G401.6 (cell line): ENCODE measurements around the gene TRMO.

ENCODE experiments used
- FAIRE-seq: peaks from 2 replicates; lab custom pipeline; 2012; peaks lifted over from hg19 to GRCh38; lab: Jason Lieb, UNC

Gene TRMO

DNA sequence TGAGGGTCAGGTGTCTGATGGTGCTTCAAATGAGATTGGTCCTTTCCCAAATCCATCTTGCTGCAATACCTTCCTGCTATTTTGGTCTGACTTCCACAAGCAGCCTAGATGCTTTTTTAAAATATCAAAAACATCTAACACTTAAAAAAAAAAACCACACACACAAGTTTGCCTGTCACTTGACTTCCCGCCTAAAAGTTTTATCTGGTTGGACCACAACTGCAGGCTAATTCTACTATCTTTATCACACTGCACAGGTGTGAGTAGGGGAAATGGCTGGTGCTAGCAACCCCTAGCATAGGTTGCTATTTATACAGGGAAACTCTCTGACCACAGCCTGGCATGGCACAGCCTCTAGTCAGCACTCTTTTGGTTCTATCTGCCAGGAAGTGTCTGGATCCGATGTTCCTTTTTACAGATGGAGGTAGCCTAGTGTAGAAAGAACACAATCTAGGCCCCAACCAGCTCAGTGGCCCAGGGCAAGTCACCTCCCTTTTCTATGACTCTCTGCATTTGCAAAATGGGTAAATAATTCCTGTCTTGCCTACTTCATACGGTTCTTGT lies 15.9 kb upstream of the TRMO start, which contains the start of gene HEMGN:
Gene HEMGN (minus strand): TSS at position 92 of the 564 bp plus-strand sequence. CDS start 36 bp downstream, at position 56.
- FAIRE-seq, result no peak

DNA sequence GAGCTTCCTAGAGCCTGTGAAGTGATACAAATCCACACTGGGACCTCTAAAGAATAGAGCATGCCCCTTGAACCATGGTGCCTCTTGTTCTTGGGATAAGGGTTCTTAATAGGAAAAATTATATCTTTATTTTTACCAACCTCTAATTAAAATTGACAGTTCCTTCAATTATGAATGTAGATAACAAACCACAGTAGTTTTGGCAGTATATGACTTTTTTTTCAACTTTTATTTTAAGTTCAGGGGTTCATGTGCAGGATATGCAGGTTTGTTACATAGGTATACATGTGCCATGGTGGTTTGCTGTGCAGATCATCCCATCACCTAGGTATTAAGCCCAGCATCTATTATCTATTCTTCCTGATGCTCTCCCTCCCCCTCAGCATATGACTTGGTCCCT lies 14.7 kb upstream of the TRMO start:
- FAIRE-seq, result no peak

DNA sequence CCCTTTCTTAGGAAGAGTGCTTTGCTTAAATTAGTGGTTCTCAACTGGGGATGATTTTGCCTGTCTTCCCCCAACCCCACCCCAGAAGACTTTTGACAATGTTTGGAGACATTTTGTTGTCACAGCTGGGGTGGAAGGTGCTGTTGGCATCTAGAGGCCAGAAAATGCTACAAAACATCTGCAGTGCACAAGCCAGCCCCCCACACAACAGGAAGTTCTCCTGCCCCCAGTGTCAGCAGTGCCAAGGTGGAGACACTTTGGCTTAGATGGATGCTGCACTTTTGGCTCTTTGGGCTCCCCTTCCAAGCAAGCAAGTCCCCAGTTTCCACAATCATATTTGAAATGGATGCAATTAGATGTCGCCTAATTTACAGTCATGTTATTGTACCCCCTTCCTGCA lies 13.0 kb upstream of the TRMO start:
- FAIRE-seq, result no peak

DNA sequence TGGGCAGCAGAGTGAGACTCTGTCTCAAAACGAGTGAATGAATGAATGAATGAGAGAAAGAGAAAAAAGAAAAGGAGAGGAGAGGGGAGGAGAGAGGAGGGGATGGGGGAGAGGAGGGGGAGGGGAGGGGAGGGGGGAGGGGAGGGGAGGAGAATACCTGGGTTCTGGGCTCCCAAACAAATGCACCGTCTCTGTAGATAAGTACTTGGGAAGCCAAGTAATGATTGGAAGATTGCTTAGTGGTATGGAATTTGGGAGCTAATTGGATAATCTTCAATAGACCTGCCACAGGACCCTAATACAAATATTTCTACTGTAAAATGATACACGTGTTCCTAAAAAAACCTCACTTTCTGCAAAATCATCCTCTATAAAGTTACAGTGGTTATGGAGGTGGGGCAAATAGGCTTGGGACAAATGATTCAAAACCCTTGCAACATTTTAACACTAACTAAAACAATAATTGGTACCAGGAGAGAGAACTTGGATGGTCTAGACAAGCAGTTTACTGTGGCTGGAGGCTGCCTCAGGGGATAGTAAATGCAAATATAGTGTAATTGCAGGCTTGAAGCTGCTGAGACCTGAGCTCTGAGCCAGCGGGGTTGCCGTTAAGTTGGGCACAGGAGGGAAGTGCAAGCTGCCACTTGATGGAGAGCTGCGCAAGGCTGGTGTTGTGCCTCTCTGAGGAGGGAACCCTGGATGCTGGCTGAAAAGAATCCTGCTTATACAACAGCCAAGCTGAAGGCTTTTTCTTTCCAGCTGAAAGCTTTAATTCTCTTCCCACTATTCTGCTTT lies 12.2 kb upstream of the TRMO start:
- FAIRE-seq, result no peak

DNA sequence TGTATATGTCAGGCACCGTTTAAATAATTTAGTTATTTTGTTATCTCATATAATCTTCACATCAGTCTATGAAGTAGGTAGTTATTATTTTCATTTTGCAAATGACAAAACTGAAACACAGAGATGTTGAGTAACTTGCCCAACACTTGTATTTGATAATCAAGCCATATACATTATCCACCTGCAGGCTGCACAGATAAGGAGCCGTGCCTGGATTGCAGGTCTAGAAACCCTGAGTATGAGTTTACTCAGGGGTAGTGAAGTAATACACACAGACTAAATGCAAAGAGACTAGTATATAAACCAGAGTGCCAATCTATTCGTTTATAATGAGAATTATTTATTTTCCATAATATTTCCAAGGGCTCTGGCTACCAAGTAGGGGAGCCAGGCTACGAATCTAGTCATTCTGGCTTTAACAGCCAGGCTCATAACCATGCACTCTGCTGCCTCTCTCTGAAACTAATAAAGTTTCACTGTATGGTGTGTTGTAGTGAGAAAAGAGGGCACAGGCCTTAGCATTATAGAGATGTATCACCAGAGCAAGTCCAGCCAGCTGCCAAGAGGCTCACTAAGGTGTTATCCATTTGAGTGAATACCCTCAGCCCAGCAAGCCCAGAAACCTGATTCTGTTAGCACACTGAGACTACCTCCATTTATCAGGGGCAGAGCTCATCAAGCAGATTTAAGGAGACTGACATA lies 11.1 kb upstream of the TRMO start:
- no peak for FAIRE-seq

DNA sequence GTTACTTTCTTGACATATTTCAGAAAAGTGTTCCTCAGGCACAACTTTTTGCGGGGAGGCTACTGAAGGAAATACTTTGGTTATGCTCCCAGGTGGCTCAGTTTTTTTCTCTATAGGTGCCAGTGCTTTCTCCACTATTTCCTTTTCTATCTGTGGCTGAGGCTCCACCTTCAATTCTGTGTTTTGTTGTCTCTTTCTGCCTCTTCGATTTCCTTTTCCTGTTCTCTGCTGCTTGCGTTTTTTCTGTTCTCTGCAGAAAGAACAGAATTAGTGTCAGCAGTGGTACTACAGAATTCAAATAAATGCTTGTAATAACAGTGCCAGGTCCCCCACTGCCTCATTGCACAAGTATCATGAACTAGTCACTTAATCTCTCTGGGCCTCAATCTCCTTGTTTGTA lies 8.7 kb upstream of the TRMO start:
- FAIRE-seq, result no peak

DNA sequence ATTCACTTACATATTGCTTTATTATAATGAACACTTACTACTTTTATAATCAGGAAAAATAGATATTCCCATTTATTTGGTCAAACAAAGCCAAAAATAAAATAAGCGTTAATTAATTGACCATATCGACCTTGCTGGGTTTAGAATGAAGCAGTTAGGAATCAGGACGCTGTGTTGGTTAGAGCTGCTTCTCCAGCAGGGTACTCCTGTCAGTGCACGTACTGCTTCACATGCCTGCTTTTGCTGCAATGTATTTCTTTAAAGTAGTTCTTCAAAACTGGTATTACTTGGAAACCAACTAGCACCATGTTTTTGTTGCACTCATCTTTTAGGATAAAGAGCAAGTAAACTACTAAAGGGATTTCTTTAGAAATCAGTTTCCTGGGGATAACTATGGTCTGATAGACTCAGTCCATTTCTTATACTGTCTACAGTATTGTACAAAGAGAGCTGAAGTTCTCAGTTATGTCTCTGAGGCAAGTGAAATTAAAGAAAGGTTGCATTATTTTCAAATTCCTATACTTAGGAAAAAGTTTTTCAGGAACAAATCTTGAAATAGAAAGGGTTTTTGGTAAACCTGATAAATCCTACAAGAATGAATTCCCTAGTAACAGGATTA lies 6.8 kb upstream of the TRMO start:
- no peak for FAIRE-seq

DNA sequence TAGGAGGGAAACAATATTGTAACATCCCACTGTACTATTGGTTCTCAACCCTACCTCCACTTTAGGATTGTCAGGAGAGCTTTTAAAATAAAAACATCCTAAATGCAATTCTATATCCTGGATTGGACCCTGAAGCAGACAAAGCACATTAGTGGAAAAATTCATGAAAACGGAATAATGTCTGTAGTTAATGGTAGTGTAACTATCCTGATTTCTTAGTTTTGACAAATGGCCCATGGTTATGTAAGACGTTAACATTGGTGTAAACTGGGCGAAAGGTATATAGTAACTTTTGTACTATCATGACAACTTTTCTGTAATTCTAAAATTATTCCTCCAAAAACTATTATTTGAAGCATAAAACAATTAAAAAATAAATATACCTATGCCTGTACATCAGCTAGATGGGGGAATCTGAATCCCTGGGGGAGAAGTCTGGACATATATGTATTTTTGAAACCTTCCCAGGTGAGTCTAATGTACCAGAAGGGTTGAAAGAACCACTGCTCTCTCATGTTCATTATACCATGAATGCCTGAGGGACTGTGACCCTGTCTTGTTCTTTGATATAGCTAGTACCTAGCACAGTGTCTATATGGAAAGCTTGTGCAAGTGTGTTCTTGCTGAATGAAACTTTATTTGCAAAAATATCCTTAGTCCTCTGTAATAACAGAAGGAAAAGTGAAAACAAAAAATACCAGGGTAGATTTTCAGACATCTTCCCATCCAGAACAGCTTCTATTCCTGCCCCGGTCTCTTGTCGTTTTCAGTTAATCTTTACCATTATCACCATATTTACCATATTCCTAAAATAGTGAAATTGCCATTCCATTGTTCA lies 3.4 kb upstream of the TRMO start:
- no peak for FAIRE-seq

DNA sequence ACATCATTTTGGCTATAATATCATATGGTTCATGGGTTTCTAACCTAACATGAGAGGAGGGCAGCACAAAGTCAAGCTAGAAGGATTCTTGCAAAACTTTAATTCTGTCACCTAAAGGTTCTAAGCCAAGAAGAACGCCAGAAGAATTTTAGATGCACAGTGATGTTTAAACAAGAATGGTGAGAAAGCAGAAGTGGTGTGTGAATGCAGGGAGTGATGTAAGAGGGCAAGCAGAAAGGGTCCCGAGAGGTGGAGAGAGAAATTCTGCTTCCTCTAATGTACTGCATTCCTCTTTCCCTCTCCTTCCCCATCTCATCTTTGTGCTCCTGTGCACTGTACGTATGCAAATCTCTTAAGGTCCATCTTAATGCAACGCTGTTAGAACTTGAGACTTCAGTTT lies 2.1 kb upstream of the TRMO start:
- no peak for FAIRE-seq

DNA sequence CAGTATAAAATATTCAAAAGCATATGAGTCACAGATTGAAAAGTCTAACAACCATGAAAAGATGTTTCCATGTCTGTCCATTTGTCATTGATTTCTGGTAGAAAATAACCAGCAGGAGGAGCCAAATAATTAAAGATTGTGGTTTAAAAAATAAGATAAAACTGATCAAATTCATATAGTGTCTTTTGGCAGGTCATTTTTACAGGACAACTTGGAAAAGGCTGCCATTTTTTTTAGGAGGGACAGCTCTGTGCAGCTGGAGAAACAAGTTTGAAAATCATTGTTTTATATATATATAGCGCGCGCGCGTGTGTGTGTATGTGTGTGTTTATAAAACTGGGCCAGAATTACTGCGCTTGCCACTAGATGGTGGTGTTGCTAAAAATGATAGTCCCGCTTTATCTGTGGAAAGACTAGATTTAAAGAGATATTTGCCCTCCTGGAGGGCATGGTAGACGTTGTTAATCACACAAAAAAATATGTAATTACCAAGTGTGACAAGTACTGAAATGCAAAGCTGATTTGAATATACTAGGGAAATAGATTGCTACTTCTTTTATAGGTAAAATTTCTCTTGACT lies 1.3 kb upstream of the TRMO start:
- peak; percentile 90 for FAIRE-seq

DNA sequence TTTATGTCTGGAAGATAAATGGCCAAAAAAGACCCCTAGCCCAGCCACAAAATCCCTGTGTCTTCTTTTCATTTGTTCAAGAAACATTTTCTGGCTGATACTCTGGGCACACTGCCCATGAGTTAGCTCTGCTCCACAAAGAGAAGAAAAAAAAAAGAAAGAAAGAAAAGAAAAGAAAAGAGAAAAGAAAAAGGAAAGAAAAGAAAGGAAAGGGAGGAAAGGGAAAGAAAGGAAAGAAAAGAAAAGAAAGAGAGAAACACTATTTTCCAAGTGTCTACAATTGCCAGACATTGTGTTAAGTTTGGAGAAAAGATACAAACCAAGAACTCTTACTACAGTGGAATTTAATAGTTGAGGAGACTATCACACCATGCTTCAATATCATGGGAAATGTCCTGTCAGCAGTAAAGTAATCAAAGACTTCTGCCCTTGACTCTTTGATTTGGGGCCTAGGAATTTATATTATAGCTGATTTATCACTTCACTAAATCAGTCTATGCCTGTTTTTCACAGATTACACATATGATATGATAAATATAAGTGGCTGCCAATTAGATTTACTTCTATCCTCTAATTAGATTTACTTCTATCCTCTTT lies 3.0 kb downstream of the TRMO start:
- FAIRE-seq, result no peak

DNA sequence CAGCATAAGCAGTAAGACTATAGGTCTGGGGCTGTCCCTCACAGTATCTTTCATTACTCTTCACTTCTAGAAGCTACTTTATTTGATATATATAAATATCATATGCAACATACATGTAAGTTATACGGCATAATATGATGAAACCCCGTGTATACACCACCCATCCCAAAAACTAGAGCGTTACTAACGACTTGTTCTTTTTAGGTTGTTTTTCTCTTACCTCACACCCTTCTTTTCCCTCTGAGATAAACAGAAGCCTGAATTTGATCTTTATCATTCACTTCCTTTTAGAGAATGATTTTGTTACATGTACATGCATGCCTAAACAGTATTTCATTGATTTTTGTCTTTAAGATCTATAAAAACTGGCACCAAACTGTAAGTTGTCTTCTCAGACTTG lies 3.7 kb downstream of the TRMO start:
- FAIRE-seq, result no peak

DNA sequence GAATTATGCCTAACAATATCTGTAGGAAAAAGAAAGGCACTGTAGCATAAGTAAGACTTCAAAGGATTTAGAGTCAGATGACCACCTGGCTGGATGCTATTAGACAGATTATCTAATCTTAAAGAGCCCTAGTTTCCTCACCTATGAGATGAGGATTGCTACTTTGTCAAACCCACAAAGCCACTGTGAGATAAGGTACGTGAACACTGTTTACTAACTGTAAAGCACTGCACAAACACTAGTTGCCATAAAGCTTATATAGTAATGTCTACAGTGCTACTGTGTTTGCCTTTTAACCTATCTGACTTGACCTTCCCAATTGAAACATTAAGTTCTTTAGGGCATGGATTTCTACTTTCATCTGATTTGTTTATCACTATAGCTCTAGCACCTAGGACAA lies 10.3 kb downstream of the TRMO start:
- FAIRE-seq, result no peak

DNA sequence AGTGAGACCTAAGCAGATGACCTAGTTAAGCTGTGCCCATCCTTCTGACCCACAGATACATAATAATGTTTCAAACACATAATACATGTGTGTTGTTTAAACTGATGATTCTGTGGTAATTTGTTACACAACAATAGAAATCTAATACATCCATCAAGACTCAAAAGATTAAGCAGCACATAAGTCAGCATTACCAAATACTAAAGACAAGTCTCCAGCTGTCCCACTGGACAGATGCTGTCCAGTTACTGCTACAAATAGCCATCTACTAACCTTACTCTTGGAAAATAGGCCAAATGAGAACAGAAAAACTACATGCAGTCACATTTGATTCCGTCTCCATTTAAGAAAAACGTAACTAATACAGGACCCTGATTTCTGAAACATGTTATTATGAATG lies 10.8 kb downstream of the TRMO start:
- FAIRE-seq, result no peak

DNA sequence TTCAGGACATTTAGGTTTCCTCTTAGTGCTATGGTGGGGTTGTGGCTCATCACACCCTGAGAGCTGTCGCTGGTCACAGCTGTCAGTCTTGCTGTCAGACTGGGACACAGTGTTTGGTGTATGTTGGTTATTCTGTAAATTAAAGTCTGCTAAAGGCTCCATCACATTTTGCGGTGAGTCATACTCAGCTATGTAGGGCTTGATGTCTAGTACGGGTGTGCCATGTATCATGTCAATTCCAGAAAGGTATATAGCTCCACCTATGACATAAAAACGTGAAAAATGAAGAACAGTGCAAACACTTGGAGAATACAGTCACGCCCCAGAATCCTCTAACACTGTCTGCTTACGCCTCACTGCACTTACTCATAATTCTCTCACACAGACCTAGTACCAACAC lies 11.9 kb downstream of the TRMO start:
- FAIRE-seq, result no peak

DNA sequence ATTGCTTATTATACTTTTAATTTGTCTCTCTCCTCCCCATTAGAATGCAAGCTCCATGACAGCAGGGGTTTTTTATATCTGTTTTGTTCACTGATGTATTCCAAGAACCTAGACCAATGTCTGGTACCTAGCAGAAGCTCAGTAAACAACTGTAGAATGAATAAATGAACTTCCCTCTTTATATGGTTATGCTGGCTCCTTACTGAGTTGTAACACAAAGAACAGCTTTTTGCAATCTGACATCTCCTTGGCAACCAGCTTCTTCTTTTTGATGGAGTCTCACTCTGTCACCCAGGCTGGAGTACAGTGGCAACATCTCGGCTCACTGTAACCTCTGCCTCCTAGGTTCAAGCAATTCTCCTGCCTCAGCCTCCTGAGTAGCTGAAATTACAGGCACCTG lies 13.6 kb downstream of the TRMO start:
- FAIRE-seq, result no peak

DNA sequence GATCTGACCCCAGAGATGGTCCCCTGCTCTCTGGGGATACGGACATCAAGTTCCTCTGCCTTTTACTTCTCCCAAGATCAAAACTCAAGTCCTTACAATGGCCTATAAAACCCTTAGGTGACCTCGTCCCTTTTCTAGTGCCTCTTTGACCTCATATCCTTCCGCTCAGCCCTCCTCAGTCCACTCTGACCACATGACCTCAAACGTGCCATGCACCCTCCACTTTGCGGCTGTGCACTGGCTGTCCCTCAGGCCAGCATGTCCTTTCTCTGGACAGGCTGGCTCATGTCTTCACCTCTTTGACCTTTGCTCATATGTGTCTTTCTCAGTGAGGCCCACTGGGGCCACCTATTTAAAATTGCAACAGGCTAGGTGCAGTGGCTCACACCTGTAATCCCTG lies 14.7 kb downstream of the TRMO start:
- no peak for FAIRE-seq

DNA sequence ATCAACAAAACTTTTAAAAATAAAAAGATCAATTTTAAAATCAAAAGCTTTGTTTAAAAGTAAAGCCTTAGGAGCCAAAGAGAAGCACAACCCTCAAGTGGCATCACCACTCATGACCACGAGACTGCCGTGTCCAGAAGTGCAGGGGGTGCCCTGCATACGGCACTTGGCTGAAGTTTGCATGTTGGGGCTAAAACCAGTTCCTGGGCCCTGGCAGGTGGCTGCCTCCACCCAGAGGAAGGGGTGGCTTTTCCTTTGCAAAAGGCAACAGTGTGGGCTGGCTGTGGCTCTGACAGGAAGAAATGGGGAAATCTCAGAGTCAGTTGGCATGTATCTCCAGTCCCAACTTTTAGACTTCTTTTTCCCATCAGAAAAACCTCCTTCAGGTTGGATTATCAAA lies 15.3 kb downstream of the TRMO start:
- no peak for FAIRE-seq

DNA sequence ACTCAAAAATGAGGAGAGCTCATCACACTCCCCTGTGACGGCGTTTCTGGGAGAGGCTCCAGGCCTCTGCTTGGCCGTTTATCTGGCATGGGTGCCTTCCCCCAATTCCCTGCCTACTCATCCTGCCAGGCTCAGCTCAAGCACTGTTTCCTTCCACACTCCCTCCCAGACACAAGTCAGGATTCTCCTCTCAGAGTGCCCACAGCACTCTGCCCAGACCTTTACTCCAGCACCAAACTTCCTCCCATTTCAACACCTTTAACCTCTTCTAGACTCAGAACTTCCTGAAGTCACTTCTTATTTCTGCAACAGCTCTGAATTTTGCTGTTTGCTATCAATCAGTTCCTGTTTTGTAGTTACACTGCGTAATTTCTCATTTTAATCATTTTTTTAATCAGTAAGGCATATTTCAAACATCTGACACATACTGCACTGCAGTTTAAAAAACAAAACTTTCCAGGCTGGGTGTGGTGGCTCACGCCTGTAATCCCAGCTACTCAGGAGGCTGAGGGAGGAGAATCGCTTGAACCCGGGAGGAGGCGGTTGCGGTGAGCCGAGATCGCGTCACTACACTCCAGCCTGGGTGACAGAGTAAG lies 16.0 kb downstream of the TRMO start:
- no peak for FAIRE-seq

DNA sequence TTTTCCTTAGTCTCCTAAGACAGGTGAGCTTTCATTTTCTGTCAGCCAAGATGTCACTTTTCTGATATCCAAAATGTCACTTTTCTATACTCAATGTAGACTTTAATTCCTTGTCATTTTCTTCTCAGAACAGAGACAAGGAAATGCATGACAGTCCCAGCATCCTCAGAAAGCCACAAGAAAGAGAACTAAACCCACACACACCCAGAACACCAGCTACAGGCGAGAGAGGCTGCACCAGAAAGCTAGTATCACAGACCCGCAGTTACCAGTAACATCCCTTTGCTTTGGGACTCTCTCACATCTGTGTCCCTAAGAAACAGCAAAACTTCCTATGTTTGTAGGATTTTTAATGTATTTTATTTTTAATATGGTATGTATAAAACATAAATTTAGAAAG lies 17.1 kb downstream of the TRMO start:
- FAIRE-seq, result no peak

DNA sequence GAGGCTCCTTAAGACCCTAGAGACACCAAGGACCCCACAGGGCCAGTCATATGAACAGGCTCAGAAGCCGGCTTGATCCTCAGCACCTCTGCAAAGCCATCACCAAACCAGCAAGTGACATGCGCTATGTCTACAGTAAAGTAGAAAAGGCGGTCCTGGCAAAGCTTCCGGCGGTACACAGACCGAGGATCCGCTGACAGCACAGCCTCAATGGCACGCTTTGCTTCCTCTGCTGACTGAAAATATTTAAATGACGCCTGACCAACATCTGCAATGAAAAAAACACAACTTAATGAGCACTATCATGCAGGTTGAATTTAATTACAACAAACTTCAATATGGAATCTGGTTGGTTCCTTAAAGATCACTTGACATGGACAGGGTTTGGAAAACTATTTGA lies 17.6 kb downstream of the TRMO start:
- FAIRE-seq, result no peak
